ENCODE results near the gene CLEC17A. TPM values are rescaled to one million over a fixed set of nuclear protein-coding genes. Genes with fewer than 3 reads are reported as not detected.

The CLEC17A gene
- total and polyA plus RNA-seq, 2 of the 13 experiments (the other 11 are each of a cell fraction or from before 2014, with no cell fraction given): not detected

- Histone ChIP-seq H3K4me1 (ENCODE audit: insufficient read depth, low read length) (no peaks in the 10 kb centered on the region), H2AFZ (ENCODE audit: low read length) (no peak overlapping the region), H3K4me2 (ENCODE audit: low read depth, low read length) (no peak overlapping the region), H3K36me3 (replicated peaks in 1 of 2; ENCODE audit: control insufficient read depth in 1 of 2, insufficient read depth in 2 of 2, low read length in 2 of 2) (no peaks in the 10 kb centered on the region), H3K79me2 (ENCODE audit: insufficient read depth, low read length) (no peaks in the 10 kb centered on the region), H3K4me3 (replicated peaks in 1 of 3; ENCODE audit: insufficient read depth in 1 of 3, low read depth in 2 of 3, low read length in 3 of 3) (no peak overlapping the region), H3K9me3 (ENCODE audit: low read length) (no peaks in the 10 kb centered on the region), H3K27me3 (ENCODE audit: control insufficient read depth in 1 of 2, insufficient read depth in 2 of 2, low read length in 2 of 2) (no peaks in the 10 kb centered on the region), H3K9ac (ENCODE audit: insufficient read depth, low read depth, low read length) (no peak overlapping the region), H3K27ac (ENCODE audit: extremely low read length, insufficient read depth, low read length) (no peak overlapping the region), H4K20me1 (ENCODE audit: insufficient read depth, low read length) (no peaks in the 10 kb centered on the region)
- FAIRE-seq (no peak), DNase-seq (ENCODE audit: low spot score) (no peak), ATAC-seq (no peak)
- ChIA-PET CTCF (ENCODE audit: low intra/inter-chr PET ratio, low total read pairs) (no interaction called here), POLR2A (no interaction called here)
- WGBS (ENCODE audit: low lambda C conversion rate): 1% methylated on average over 2 of the region's 2 CpGs
- intact Hi-C loops (cut with micrococcal nuclease; ENCODE audit: unreplicated experiment): no loop called here
- no peak for TF ChIP-seq MED13 (CRISPR knock-in tag; IDR thresholded peaks at IDR 0.05)
- TF ChIP-seq IKZF1 (IDR thresholded peaks at IDR 0.05): 0 out of 2 replicates have a peak, but pooled peaks have one; percentile 42
- no peak for TF ChIP-seq ZBTB33 (CRISPR knock-in tag; IDR thresholded peaks at IDR 0.05)
- TF ChIP-seq DR1 (CRISPR knock-in tag; IDR thresholded peaks at IDR 0.05): no peak
- in situ Hi-C loops (cut with HindIII; ENCODE audit: extremely low pct_ligation_motif_present, low pct_unique_long_range_greater_than_20kb): no loop called here
- no TSS peak for BruUV-seq (replicated peaks)
Observed at GRCh38 chr19:14650161-14650560, 67.3 kb downstream of the CLEC17A start.

- Histone ChIP-seq H3K9ac (ENCODE audit: insufficient read depth, low read depth, low read length) (no peak overlapping the region), H3K4me2 (ENCODE audit: low read depth, low read length) (no peak overlapping the region), H3K4me3 (replicated peaks in 1 of 3; ENCODE audit: insufficient read depth in 1 of 3, low read depth in 2 of 3, low read length in 3 of 3) (no peak overlapping the region), H3K36me3 (replicated peaks in 1 of 2; ENCODE audit: control insufficient read depth in 1 of 2, insufficient read depth in 2 of 2, low read length in 2 of 2) (no peaks in the 10 kb centered on the region), H3K27ac (ENCODE audit: extremely low read length, insufficient read depth, low read length) (no peak overlapping the region), H3K79me2 (ENCODE audit: insufficient read depth, low read length) (no peaks in the 10 kb centered on the region), H4K20me1 (ENCODE audit: insufficient read depth, low read length) (no peaks in the 10 kb centered on the region), H3K4me1 (ENCODE audit: insufficient read depth, low read length) (0 out of 2 replicates have a peak, but pooled peaks cover 10% of the 10 kb centered on the region), H3K27me3 (ENCODE audit: control insufficient read depth in 1 of 2, insufficient read depth in 2 of 2, low read length in 2 of 2) (no peaks in the 10 kb centered on the region), H2AFZ (ENCODE audit: low read length) (no peak overlapping the region), H3K9me3 (ENCODE audit: low read length) (no peaks in the 10 kb centered on the region)
- BruUV-seq (replicated peaks): no TSS peak
- no peak for DNase-seq (ENCODE audit: low spot score)
- in situ Hi-C loops (cut with HindIII; ENCODE audit: extremely low pct_ligation_motif_present, low pct_unique_long_range_greater_than_20kb): no loop called here
- ChIA-PET POLR2A (no interaction called here), CTCF (ENCODE audit: low intra/inter-chr PET ratio, low total read pairs) (no interaction called here)
- ATAC-seq: no peak
- 3% methylated on average over 7 of the region's 7 CpGs for WGBS (ENCODE audit: low lambda C conversion rate)
- intact Hi-C loops (cut with micrococcal nuclease; ENCODE audit: unreplicated experiment): no loop called here
- FAIRE-seq: no peak
- no peak for TF ChIP-seq ZNF280D (CRISPR knock-in tag; IDR thresholded peaks at IDR 0.05)
- no peak for TF ChIP-seq STAT5B (CRISPR knock-in tag; IDR thresholded peaks at IDR 0.05)
- no peak for TF ChIP-seq NAIF1 (CRISPR knock-in tag; IDR thresholded peaks at IDR 0.05; ENCODE audit: borderline replicate concordance)
- TF ChIP-seq DR1 (CRISPR knock-in tag; IDR thresholded peaks at IDR 0.05): no peak
- TF ChIP-seq ZBTB49 (CRISPR knock-in tag; IDR thresholded peaks at IDR 0.05; ENCODE audit: borderline replicate concordance): no peak
- no peak for TF ChIP-seq ARID2 (CRISPR knock-in tag; IDR thresholded peaks at IDR 0.05; ENCODE audit: borderline replicate concordance)
Observed at GRCh38 chr19:14654786-14655560, 72.1 kb downstream of the CLEC17A start.
